Lower leg skin (tissue), 4 donors: ENCODE data around the gene KDM4B. TPM values are rescaled to one million over a fixed set of nuclear protein-coding genes. Genes with fewer than 3 reads are reported as not detected.

Experiments used
- DNase-seq, 2 donors: peaks; one replicate each; pipeline ENCODE4 v3.0.0-alpha.2; 2019; ENCODE audit warnings: low spot score in 2 of 2
- H3K4me3 ChIP-seq: fragments of 200-600 bp; sonication (generic); 2 replicates; pipeline ENCODE4 v1.5.1; 2017; ENCODE audit warnings: mild to moderate bottlenecking, low read depth; ENCODE audit not compliant: poor library complexity, severe bottlenecking
- POLR2A ChIP-seq, 2 donors: fragments of 450-650 bp; IDR thresholded peaks; one replicate each; pipeline ENCODE4 v1.6.1; 2016 to 2017; ENCODE audit warnings: antibody characterized with exemption in 2 of 2, mild to moderate bottlenecking in 1 of 2, moderate library complexity in 1 of 2
- WGBS, 2 donors: methylation state at CpG; one replicate each; pipeline ENCODE4 v1.1.5; 2018; 5-methylcytosine and 5-hydroxymethylcytosine counted together
- intact Hi-C: fragments of 100-400 bp; cut with DNase I; formaldehyde crosslinking; loops from one replicate; pipeline ENCODE4 v1.15.0; 2023; ENCODE audit warnings: low total_unique reads
- total RNA-seq, 4 donors: library from RNA; depleted of rRNA; stranded (reverse); fragments of >200 nt; gene quantifications; one replicate each; pipeline ENCODE4 v1.1.0, GENCODE V29; 2016
- TF ChIP-seq, protein P1 (sequence below), 3 donors: fragments of 450-650 bp; IDR thresholded peaks; one replicate each; pipeline ENCODE4 v1.5.1; 2016; ENCODE audit warnings: antibody characterized with exemption in 3 of 3, mild to moderate bottlenecking in 3 of 3, moderate library complexity in 2 of 3

KDM4B gene
- total RNA-seq, 4 donors from 2014 or later: 40.1 to 71.4 (median 51.3) TPM

DNA sequence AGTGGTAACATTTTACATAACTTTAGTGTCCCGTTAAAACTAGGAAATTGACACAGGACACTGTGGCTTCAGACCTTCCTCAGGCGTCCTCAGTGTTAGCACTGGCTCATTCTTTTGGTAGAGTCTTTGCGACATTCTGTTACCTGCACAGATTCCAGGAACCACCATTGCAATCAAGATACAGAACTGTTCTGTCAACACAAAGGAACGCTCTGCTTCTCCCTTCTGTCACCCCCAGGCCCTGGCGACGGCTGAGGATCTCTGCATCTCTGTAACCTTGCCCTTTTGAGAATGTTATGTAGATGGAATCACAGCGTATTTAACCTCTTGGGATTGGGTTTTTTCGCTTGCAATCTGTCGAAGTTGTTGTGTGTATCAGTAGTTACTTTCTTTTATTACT lies 22.6 kb downstream of the KDM4B start:
- intact Hi-C loops: no loop called here
- 89 to 92% methylated on average over 9 of the region's 9 CpGs for WGBS, 2 donors
- TF ChIP-seq, protein P1, sequence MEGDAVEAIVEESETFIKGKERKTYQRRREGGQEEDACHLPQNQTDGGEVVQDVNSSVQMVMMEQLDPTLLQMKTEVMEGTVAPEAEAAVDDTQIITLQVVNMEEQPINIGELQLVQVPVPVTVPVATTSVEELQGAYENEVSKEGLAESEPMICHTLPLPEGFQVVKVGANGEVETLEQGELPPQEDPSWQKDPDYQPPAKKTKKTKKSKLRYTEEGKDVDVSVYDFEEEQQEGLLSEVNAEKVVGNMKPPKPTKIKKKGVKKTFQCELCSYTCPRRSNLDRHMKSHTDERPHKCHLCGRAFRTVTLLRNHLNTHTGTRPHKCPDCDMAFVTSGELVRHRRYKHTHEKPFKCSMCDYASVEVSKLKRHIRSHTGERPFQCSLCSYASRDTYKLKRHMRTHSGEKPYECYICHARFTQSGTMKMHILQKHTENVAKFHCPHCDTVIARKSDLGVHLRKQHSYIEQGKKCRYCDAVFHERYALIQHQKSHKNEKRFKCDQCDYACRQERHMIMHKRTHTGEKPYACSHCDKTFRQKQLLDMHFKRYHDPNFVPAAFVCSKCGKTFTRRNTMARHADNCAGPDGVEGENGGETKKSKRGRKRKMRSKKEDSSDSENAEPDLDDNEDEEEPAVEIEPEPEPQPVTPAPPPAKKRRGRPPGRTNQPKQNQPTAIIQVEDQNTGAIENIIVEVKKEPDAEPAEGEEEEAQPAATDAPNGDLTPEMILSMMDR (IDR thresholded peaks at IDR 0.05): no peak
- no peak for TF ChIP-seq POLR2A (IDR thresholded peaks at IDR 0.05)
- H3K4me3 ChIP-seq: no peak overlapping the region
- DNase-seq: no peak

DNA sequence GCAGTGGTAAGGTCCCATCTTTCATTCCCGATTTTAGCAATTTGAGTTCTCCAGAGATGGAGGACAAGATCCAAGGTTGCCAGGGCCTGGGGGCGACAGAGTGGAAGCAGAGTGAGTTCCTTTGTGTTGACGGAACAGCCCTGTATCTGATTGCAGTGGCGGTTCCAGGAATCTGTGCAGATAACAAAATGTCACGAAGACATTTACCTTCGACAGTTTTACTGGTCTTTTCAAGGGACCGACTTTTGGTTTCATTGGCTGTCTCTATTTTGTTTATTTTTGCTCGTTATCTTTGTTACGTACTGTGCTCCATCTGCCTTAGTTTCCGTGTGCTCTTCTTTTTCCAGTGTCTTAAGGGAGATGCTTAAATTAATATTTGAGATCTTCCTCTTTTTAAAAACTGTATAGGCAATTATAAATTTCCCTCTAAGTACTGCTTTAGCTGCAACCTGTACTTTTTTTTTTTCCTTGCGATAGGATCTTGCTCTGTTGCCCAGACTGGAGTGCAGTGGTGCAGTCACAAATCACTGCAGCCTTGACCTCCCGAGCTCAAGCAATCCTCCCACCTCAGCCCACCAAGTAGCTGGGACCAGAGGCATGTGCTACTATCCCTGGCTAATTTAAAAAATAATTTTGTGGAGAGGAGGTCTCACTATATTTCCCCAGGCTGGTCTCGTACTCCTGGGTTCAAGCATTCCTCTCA lies 23.2 kb downstream of the KDM4B start:
- no peak for DNase-seq
- TF ChIP-seq, protein P1 (IDR thresholded peaks at IDR 0.05): no peak
- no peak for TF ChIP-seq POLR2A (IDR thresholded peaks at IDR 0.05)
- H3K4me3 ChIP-seq: no peak overlapping the region
- intact Hi-C loops: no loop called here
- 87 to 88% methylated on average over 13 of the region's 13 CpGs for WGBS, 2 donors

DNA sequence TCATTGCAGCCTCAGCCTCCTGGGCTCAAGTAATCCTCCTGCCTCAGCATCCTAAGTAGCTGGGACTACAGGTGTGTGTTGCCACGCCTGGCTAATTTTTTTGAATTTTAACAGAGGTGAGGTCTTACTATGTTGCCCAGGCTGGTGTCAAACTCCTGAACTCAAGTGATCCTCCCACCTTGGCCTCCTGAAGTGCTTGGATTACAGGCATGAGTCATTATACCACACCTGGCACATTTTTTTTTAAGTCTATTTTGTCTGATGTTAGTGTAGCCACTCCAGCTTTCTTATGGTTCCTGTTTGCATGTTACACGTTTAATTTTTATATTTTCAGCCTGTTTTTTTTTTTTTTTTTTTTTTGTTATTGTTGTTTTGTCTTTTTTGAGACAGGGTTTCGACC lies 24.8 kb downstream of the KDM4B start:
- intact Hi-C loops: no loop called here
- no peak for DNase-seq
- WGBS, 2 donors: 86 to 90% methylated on average over 3 of the region's 3 CpGs
- no peak overlapping the region for H3K4me3 ChIP-seq
- TF ChIP-seq, protein P1 (IDR thresholded peaks at IDR 0.05): no peak
- no peak for TF ChIP-seq POLR2A (IDR thresholded peaks at IDR 0.05)

DNA sequence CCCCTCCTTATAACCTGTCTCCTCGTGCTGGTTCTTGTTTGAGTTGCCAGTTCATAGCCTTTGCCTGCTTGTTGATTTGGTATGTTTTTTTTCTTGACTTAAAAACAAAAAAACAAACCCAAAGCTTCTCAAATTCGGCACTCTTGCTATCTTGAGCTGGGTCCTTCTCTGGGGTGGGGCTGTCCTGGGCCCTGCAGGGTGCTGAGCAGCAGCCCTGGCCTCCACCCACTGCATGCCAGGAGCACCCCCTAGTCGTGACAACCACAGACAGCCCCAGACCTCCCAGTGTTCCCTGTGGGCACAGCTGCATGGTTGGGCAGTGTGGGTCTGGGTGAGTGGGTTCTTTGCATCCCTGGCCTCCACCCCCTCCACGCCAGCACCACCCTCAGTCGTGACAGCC lies 27.8 kb downstream of the KDM4B start:
- DNase-seq: no peak
- intact Hi-C loops: no loop called here
- H3K4me3 ChIP-seq: no peak overlapping the region
- WGBS, 2 donors: 74 to 82% methylated on average over 5 of the region's 5 CpGs
- TF ChIP-seq, protein P1 (IDR thresholded peaks at IDR 0.05): no peak

DNA sequence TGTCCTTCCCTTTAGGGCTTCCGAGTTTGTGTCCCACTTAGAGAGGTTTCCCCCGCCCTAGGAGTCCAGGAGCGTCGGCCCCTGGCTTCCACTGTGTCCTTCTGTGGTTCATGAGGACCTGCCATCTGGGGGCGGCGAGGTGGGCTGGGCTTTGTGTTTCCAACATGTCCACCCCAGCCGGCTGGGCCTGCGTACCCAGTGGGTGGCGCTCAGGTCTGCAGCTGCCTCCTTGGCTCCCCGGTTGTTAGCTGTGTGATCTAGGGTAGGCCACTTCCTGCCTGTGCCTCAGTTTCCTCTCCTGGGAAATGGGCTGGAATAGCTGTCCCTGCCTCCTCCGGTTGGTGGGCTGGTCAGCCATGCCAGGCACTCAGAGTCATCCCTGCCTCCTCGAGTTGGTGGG lies 28.4 kb downstream of the KDM4B start:
- DNase-seq: no peak
- 90 to 94% methylated on average over 12 of the region's 12 CpGs for WGBS, 2 donors

DNA sequence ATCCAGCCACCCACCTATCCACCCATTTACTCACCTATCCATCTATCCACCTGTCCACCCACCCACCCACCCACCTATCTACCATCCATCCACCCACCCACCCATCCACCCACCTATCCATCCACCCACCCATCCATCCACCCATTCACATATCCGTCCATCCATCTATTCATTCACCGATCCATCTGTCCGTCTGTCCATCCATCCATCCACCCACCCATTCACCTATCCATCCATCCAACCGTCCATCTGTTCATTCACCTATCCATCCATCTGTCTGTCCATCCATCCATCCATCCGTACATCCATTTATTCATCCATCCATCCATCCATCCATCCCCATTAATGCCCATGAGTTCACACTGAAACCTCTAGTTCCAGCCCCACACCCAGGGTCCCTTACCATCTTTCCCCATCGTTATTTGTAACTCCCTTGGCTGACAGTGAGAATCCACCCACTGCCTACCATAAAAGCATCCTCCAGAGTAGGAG lies 31.3 kb downstream of the KDM4B start:
- WGBS, 2 donors: 78 to 90% methylated on average over 6 of the region's 6 CpGs
- TF ChIP-seq POLR2A (IDR thresholded peaks at IDR 0.05): no peak
- TF ChIP-seq, protein P1 (IDR thresholded peaks at IDR 0.05): no peak
- DNase-seq: no peak
- intact Hi-C loops: no loop called here
- H3K4me3 ChIP-seq: no peak overlapping the region

More for the DNA sequence above, 28.4 kb downstream of the KDM4B start:
- H3K4me3 ChIP-seq: no peak overlapping the region
- intact Hi-C loops: no loop called here
- no peak for TF ChIP-seq POLR2A (IDR thresholded peaks at IDR 0.05)
